H1 (cell line): ENCODE results near the gene GPC3. TPM values are rescaled to one million over a fixed set of nuclear protein-coding genes. Genes with fewer than 3 reads are reported as not detected.

Source experiments
- CTCF ChIA-PET: fragments of 300-600 bp; sonication (Branson Sonifier 250); formaldehyde crosslinking; loops from one replicate; lab custom pipeline; 2021; ENCODE audit not compliant: partially characterized antibody; lab: Charles Lee
- POLR2A ChIA-PET: fragments of 300-600 bp; sonication (Branson Sonifier 250); formaldehyde crosslinking; loops from one replicate; lab custom pipeline; 2021; ENCODE audit warnings: inconsistent platforms; ENCODE audit not compliant: partially characterized antibody; lab: Charles Lee
- DNase-seq, 2 experiments: peaks; one replicate each; pipeline versions ENCODE4 v3.0.0 to v3.0.0-alpha.2; 2010 to 2022; ENCODE audit warnings: low spot score in 2 of 2, low read depth in 1 of 2, mixed read lengths in 1 of 2
- FAIRE-seq: peaks from 2 replicates; lab custom pipeline; 2011; peaks lifted over from hg19 to GRCh38; lab: Jason Lieb, UNC
- H2AFZ ChIP-seq: 2 replicates; pipeline ENCODE4 v1.8.1; 2012; ENCODE audit warnings: low read length, inconsistent platforms
- H2AK5ac ChIP-seq: 2 replicates; pipeline ENCODE4 v1.6.1; 2013; ENCODE audit warnings: low read depth, low read length
- H2BK120ac ChIP-seq: replicated peaks from 2 replicates; pipeline ENCODE3; 2013; ENCODE audit warnings: low read depth, low read length, inconsistent platforms
- H2BK12ac ChIP-seq: 2 replicates; pipeline ENCODE4 v1.6.1; 2013; ENCODE audit warnings: low read depth, low read length
- H2BK15ac ChIP-seq: 2 replicates; pipeline ENCODE4 v1.6.1; 2013; ENCODE audit warnings: low read length
- H2BK20ac ChIP-seq: 2 replicates; pipeline ENCODE4 v1.6.1; 2013; ENCODE audit warnings: low read length
- H2BK5ac ChIP-seq: 2 replicates; pipeline ENCODE4 v1.6.1; 2013; ENCODE audit warnings: low read depth, low read length
- H3K14ac ChIP-seq: 2 replicates; pipeline ENCODE4 v1.6.1; 2013; ENCODE audit warnings: inconsistent platforms; ENCODE audit not compliant: insufficient read length
- H3K18ac ChIP-seq: 2 replicates; pipeline ENCODE4 v1.6.1; 2013; ENCODE audit warnings: low read length; ENCODE audit errors: extremely low read depth
- H3K23ac ChIP-seq: 2 replicates; pipeline ENCODE4 v1.6.1; 2013; ENCODE audit warnings: inconsistent platforms; ENCODE audit not compliant: insufficient read length
- H3K23me2 ChIP-seq: 2 replicates; pipeline ENCODE4 v1.6.1; 2013; ENCODE audit warnings: low read depth, low read length
- H3K27ac ChIP-seq: 2 replicates; pipeline ENCODE4 v1.6.1; 2011; ENCODE audit warnings: low read depth, low read length, inconsistent platforms
- H3K27me3 ChIP-seq, 4 experiments: replicated peaks in 1 of 4; 1 replicate in 1 of 4; 2 replicates in 3 of 4; pipeline versions ENCODE4 v1.6.1 to v1.8.1; 2011 to 2013; ENCODE audit warnings: low read length in 3 of 4, mild to moderate bottlenecking in 3 of 4, inconsistent platforms in 2 of 4, mixed read lengths in 2 of 4, moderate library complexity in 1 of 4; ENCODE audit not compliant: control insufficient read depth in 3 of 4, insufficient read depth in 3 of 4; ENCODE audit errors: extremely low read depth in 1 of 4
- H3K36me3 ChIP-seq, 4 experiments: 2 replicates each; pipeline versions ENCODE4 v1.6.1 to v1.8.1; 2011 to 2013; ENCODE audit warnings: mild to moderate bottlenecking in 4 of 4, low read length in 3 of 4, moderate library complexity in 2 of 4, control low read depth in 1 of 4, inconsistent platforms in 1 of 4; ENCODE audit not compliant: insufficient read depth in 4 of 4, control insufficient read depth in 2 of 4
- H3K4ac ChIP-seq: replicated peaks from 2 replicates; pipeline ENCODE3; 2013; ENCODE audit warnings: low read length, low read depth, mixed read lengths, inconsistent platforms; ENCODE audit not compliant: insufficient read length
- H3K4me1 ChIP-seq, 4 experiments: replicated peaks in 1 of 4; 1 replicate in 1 of 4; 2 replicates in 3 of 4; pipeline versions ENCODE4 v1.6.1 to v1.8.1; 2011 to 2013; ENCODE audit warnings: low read length in 3 of 4, inconsistent platforms in 2 of 4, mixed read lengths in 1 of 4; ENCODE audit not compliant: insufficient read depth in 4 of 4, control insufficient read depth in 3 of 4
- H3K4me2 ChIP-seq, 2 experiments: 2 replicates each; pipeline versions ENCODE4 v1.6.1 to v1.8.1; 2011 to 2013; ENCODE audit warnings: low read depth in 2 of 2, low read length in 2 of 2, control low read depth in 1 of 2, inconsistent platforms in 1 of 2, mild to moderate bottlenecking in 1 of 2; ENCODE audit not compliant: insufficient read depth in 1 of 2
- H3K4me3 ChIP-seq, 4 experiments: fragments of 200-600, 300-600 bp in 1 of 4; sonication (generic), shearing (Covaris generic), sonication (Bioruptor Twin) in 1 of 4; 2 replicates each; pipeline versions ENCODE4 v1.5.1 to v1.8.1; 2011 to 2016; ENCODE audit warnings: low read length in 4 of 4, low read depth in 3 of 4, control low read depth in 2 of 4, inconsistent platforms in 2 of 4, mild to moderate bottlenecking in 2 of 4, mixed read lengths in 1 of 4, moderate library complexity in 1 of 4; ENCODE audit not compliant: insufficient read depth in 2 of 4; ENCODE audit errors: extremely low read depth in 1 of 4
- H3K56ac ChIP-seq: replicated peaks from 2 replicates; pipeline ENCODE3; 2013; ENCODE audit warnings: low read depth, mild to moderate bottlenecking, mixed read lengths, low read length, inconsistent platforms; ENCODE audit not compliant: insufficient read length
- H3K79me1 ChIP-seq: 2 replicates; pipeline ENCODE4 v1.6.1; 2013; ENCODE audit warnings: low read depth, low read length, control low read depth
- H3K79me2 ChIP-seq, 2 experiments: 2 replicates each; pipeline versions ENCODE4 v1.6.1 to v1.8.1; 2012 to 2013; ENCODE audit warnings: low read length in 2 of 2, mild to moderate bottlenecking in 2 of 2, inconsistent platforms in 1 of 2; ENCODE audit not compliant: insufficient read depth in 2 of 2, control insufficient read depth in 1 of 2
- H3K9ac ChIP-seq, 4 experiments: replicated peaks in 1 of 4; 1 replicate in 1 of 4; 2 replicates in 3 of 4; pipeline versions ENCODE4 v1.6.1 to v1.8.1; 2011 to 2013; ENCODE audit warnings: low read depth in 3 of 4, low read length in 3 of 4, control low read depth in 2 of 4, mild to moderate bottlenecking in 2 of 4, moderate library complexity in 2 of 4, inconsistent platforms in 1 of 4; ENCODE audit errors: extremely low read depth in 1 of 4
- H3K9me3 ChIP-seq, 2 experiments: 2 replicates each; pipeline versions ENCODE4 v1.6.1 to v1.8.1; 2012 to 2013; ENCODE audit warnings: mild to moderate bottlenecking in 2 of 2, moderate library complexity in 2 of 2, control low read depth in 1 of 2, inconsistent platforms in 1 of 2, low read depth in 1 of 2, low read length in 1 of 2, mixed read lengths in 1 of 2; ENCODE audit not compliant: insufficient read depth in 2 of 2
- H4K20me1 ChIP-seq, 2 experiments: replicated peaks in 1 of 2; 2 replicates each; pipeline versions ENCODE3 to v1.8.1; 2011 to 2013; ENCODE audit warnings: inconsistent platforms in 2 of 2, low read length in 2 of 2, mild to moderate bottlenecking in 1 of 2; ENCODE audit not compliant: insufficient read depth in 2 of 2, control insufficient read depth in 1 of 2
- H4K5ac ChIP-seq: 2 replicates; pipeline ENCODE4 v1.6.1; 2013; ENCODE audit warnings: low read length, low read depth, mixed read lengths, inconsistent platforms; ENCODE audit not compliant: insufficient read length
- H4K8ac ChIP-seq: 2 replicates; pipeline ENCODE4 v1.8.0; 2013; ENCODE audit warnings: mild to moderate bottlenecking, moderate library complexity, low read length, inconsistent platforms; ENCODE audit not compliant: insufficient read depth; ENCODE audit errors: extremely low read depth
- H4K91ac ChIP-seq: replicated peaks from 2 replicates; pipeline ENCODE3; 2013; ENCODE audit warnings: low read length, mixed read lengths, inconsistent platforms; ENCODE audit not compliant: insufficient read length
- BCL11A ChIP-seq, 2 experiments: IDR thresholded peaks; one replicate each; pipeline ENCODE4 v1.6.1; 2011; ENCODE audit warnings: low read depth in 2 of 2, low read length in 2 of 2, mild to moderate bottlenecking in 2 of 2
- CREB1 ChIP-seq: IDR thresholded peaks from 2 replicates; pipeline ENCODE4 v1.6.1; 2012; ENCODE audit warnings: inconsistent platforms
- CTBP2 ChIP-seq: IDR thresholded peaks from 2 replicates; pipeline ENCODE4 v1.7.0; 2011; ENCODE audit warnings: borderline replicate concordance, mild to moderate bottlenecking, moderate library complexity, mixed read lengths, low read length; ENCODE audit not compliant: insufficient read depth, insufficient read length
- E2F6 ChIP-seq: IDR thresholded peaks from 2 replicates; pipeline ENCODE4 v1.6.1; 2012; ENCODE audit warnings: inconsistent platforms
- FOSL1 ChIP-seq: IDR thresholded peaks from 2 replicates; pipeline ENCODE4 v1.6.1; 2011; ENCODE audit warnings: mild to moderate bottlenecking, low read depth, low read length, moderate library complexity; ENCODE audit not compliant: insufficient read depth
- GABPA ChIP-seq: IDR thresholded peaks from 2 replicates; pipeline ENCODE4 v1.6.1; 2011; ENCODE audit warnings: mild to moderate bottlenecking, low read length, moderate library complexity, borderline replicate concordance; ENCODE audit not compliant: insufficient read depth
- JUND ChIP-seq: IDR thresholded peaks from 2 replicates; pipeline ENCODE4 v1.6.1; 2011; ENCODE audit warnings: mild to moderate bottlenecking, improper control_type of control experiment, low read length
- SP4 ChIP-seq: IDR thresholded peaks from 2 replicates; pipeline ENCODE4 v1.6.1; 2012; ENCODE audit warnings: low read length, inconsistent platforms
- TBP ChIP-seq: IDR thresholded peaks from 2 replicates; pipeline ENCODE4 v1.6.1; 2011; ENCODE audit warnings: low read depth, low read length, improper control_type of control experiment
- TCF12 ChIP-seq: IDR thresholded peaks from 2 replicates; pipeline ENCODE4 v1.6.1; 2011; ENCODE audit warnings: low read depth, mild to moderate bottlenecking, low read length
- YY1 ChIP-seq: IDR thresholded peaks from 2 replicates; pipeline ENCODE4 v1.6.1; 2011; ENCODE audit warnings: low read depth, mild to moderate bottlenecking, low read length
- WGBS, 2 experiments: shearing (Covaris generic) in 1 of 2; methylation state at CpG; one replicate each; pipeline versions ENCODE4 v1.1.6 to v1.1.7; 2013 to 2015; ENCODE audit warnings: low lambda C conversion rate in 2 of 2, mixed read lengths in 2 of 2, inconsistent platforms in 1 of 2, low coverage in 1 of 2, missing lambda C conversion rate in 1 of 2; ENCODE audit not compliant: insufficient replicate concordance in 2 of 2, insufficient coverage in 1 of 2, insufficient read length in 1 of 2; ENCODE audit errors: extremely low coverage in 1 of 2, missing lambda C conversion rate in 1 of 2; 5-methylcytosine and 5-hydroxymethylcytosine counted together
- polyA plus RNA-seq, 7 experiments: library from polyadenylated mRNA; depleted of rRNA in 3 of 7; stranded (reverse) in 5 of 7; unstranded in 2 of 7; fragments of >200 nt in 5 of 7; fragments of 200-250 nt in 2 of 7; gene quantifications; 1 replicate in 5 of 7; 2 replicates in 1 of 7; 4 replicates in 1 of 7; pipeline versions ENCODE4 v1.2.1 to v1.2.3, GENCODE V29; 2011 to 2013; ENCODE audit warnings: missing spikeins in 2 of 7, mixed read lengths in 2 of 7
- total RNA-seq: library from RNA; stranded (reverse); fragmentation: NEBNext Ultra II Directional; extraction: Animal tissue kit (Norgen Biotek cat#: 25700); gene quantifications from 2 replicates; pipeline ENCODE4 v1.2.1, GENCODE V29; 2021

Gene GPC3
- total and polyA plus RNA-seq, 2 of the 8 experiments (the other 6 are each of a cell fraction or from before 2014, with no cell fraction given), result 64.8 to 71.9 TPM

- H3K79me2 ChIP-seq, result peaks cover 0 to 26% of the 10 kb centered on the region in 2 experiments; a peak in 2 of 4 replicates
- no peak overlapping the region for H2BK20ac ChIP-seq
- FAIRE-seq (no peak), DNase-seq (no peak)
- no peaks in the 10 kb centered on the region for H3K36me3 ChIP-seq
- H2BK120ac ChIP-seq, result no peak overlapping the region
- WGBS, 2 experiments, result 77% methylated on average over 5 of the region's 5 CpGs; no CpG with 5 or more reads in 1 of the 2 experiments
- no peak overlapping the region; the same call in 1 of the 2 replicates for H3K18ac ChIP-seq
- no peak overlapping the region for H2BK5ac ChIP-seq
- H3K23me2 ChIP-seq, result peaks cover 12% of the 10 kb centered on the region; the same call in 1 of the 2 replicates
- ChIA-PET CTCF (interaction anchor here (1.3 kb wide), 1 partner anchor 9 kb away, joined by 3 read pairs; no protein-coding TSS in a partner anchor), POLR2A (no interaction called here)
- H3K4me1 ChIP-seq, result peaks cover 1 to 19% (median 13%) of the 10 kb centered on the region in 4 experiments; a peak in 4 of 7 replicates
- H2BK15ac ChIP-seq, result no peak overlapping the region
- H3K56ac ChIP-seq, result no peak overlapping the region
- no peak overlapping the region for H3K27ac ChIP-seq
- no peak overlapping the region for H4K91ac ChIP-seq
- no peak overlapping the region for H3K4me3 ChIP-seq
- H3K27me3 ChIP-seq, result peaks cover 0 to 3% (median 0%) of the 10 kb centered on the region in 4 experiments; a peak in 2 of 7 replicates
- H3K79me1 ChIP-seq, result no peaks in the 10 kb centered on the region
- no peak overlapping the region for H3K9ac ChIP-seq
- no peak overlapping the region for H3K4ac ChIP-seq
- no peaks in the 10 kb centered on the region for H4K20me1 ChIP-seq
- H2AK5ac ChIP-seq, result no peak overlapping the region
- H4K8ac ChIP-seq, result no peak overlapping the region
- peak overlapping the region in 1 of 2 experiments; percentile 98; a peak in 1 of 4 replicates for H3K4me2 ChIP-seq
- no peaks in the 10 kb centered on the region for H3K9me3 ChIP-seq
- H3K14ac ChIP-seq, result no peak overlapping the region
- H4K5ac ChIP-seq, result no peak overlapping the region
- no peak overlapping the region for H2AFZ ChIP-seq
- H2BK12ac ChIP-seq, result peak overlapping the region; percentile 60; the same call in 1 of the 2 replicates
- H3K23ac ChIP-seq, result no peak overlapping the region
- no peak for TF ChIP-seq TCF12
- no peak for TF ChIP-seq E2F6
- TF ChIP-seq TBP, result no peak
- no peak for TF ChIP-seq YY1
- no peak for TF ChIP-seq CREB1
- no peak for TF ChIP-seq JUND
- TF ChIP-seq FOSL1, result no peak
- TF ChIP-seq BCL11A (IDR thresholded peaks at IDR 0.05; ENCODE audit: low read depth in 2 of 2, low read length in 2 of 2), result no peak
- no peak for TF ChIP-seq CTBP2
- no peak for TF ChIP-seq SP4
- TF ChIP-seq GABPA, result no peak
These were observed 4.4 kb downstream of the GPC3 start for GRCh38 chrX:133980832-133981588.
